Inflammatory macrophage treated with lipopolysaccharide for 1 hour (primary cell): ENCODE data around the gene SEC16B.

Experiments used
- DNase-seq, 2 donors: peaks; one replicate each; pipeline ENCODE4 v3.0.0-alpha.2; 2020 to 2022

Gene SEC16B

DNA sequence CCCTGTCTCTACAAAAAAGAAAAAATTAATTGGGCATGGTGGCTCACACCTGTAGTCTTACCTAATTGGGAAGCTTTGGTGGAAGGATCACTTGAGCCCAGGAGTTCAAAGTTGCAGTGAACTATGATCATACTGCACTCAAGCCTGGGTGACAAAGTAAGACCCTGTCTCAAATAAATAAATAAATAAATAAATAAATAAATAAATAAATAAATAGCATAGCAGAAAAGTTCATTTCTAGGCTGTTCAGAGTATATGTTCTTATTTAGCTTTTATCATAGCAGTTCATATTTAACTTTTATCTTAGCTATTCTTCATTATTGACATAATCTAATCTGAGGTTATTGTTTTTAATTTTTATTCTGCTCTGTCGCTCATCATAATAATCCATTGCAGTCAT is 8.7 kb upstream of the SEC16B start:
- DNase-seq = no peak

DNA sequence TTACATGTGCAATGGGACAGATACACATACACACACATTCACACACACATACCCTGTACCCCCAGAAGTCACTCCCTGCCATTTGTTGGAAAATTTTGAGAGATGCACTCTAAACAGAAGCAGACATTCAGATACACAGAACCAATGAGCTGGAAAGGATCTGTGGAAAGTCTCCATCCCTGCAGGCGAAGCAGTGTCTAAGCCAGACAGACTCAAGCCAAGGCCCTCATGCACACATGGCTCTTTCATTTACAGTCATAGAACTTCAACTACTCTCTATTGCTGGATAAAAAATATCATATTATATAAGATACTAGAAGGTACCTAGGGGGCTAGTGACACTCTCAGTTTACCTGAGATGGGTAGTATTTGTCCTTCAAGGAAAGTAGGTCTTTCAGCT is 7.3 kb upstream of the SEC16B start:
- DNase-seq = no peak

DNA sequence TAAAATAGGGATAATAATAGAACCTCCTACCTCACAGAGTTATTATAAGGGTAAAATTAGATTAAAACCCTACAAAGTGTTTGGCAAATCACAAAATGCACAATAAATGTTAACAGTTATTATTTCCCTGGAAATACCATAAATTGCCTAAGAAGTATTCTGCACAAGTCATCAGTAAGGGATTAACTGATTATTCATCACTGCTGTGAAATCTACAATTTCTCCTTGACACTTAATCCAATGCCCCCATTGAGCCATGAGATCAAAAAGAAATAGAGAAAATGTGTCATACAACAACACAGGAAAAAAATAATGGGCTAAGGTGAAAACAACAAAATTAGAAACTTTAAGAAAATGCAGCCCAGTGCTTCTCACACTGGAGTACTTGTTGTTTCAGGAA is 6.7 kb upstream of the SEC16B start:
- no peak for DNase-seq

DNA sequence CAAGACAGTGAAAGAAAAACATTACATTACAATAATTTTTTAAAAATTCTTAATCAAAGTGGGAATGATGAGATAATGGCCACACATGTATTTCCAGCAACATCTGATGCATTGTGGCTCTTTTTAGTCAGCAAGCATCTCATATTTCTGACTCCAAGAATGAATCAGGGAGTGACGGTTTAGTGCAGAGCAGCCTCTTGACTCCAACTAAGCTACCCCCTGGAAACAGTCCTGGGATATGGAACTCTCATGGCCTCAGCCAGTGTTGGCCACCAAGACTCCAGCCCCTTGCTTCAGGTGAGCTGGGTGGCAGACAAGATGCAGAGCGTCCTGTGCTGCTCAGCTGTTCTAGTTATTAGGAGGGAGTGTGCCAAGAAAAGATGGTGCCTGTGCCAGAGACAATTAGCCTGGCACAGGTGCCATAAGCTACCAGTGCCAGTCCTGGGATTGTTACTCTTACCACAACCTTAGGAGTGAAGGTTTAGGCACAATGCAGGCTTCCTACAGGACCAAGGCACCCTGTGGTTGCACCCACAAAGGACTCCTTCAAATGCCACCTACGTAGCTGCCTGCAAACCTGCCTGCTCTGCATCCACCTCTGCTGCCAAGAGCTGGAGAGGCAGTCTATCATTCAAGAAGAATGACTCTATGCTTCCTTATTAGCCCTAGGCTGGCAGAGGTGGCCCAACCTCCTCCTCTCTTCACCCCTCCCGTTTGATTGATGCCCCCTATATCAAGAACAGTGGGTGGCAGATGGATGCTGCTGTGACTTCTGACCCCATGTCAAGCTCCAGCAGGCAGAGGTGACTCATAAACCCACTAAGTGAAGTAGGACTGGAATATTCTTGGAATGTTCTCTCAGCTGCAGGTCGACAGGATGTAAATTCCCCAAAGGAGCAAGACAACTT is 6.0 kb upstream of the SEC16B start:
- DNase-seq = no peak

DNA sequence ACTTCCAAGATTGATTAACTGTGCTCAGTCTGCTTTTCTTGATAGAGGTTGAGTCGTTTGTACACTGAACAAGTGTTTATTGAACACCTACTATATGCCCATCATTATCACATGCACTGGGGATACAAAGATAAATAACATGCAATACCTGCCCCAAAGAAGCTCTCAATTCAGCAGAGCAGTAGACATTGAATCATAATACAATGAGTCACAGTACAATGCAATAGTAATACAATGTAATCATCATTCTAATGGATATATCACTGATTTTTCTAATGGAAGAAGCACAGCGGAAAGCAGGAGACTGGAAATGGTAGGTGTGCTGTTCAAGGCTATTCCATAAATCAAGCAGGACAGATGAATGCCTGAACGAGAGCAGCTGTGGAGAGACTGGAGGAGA is 3.7 kb upstream of the SEC16B start:
- no peak for DNase-seq

DNA sequence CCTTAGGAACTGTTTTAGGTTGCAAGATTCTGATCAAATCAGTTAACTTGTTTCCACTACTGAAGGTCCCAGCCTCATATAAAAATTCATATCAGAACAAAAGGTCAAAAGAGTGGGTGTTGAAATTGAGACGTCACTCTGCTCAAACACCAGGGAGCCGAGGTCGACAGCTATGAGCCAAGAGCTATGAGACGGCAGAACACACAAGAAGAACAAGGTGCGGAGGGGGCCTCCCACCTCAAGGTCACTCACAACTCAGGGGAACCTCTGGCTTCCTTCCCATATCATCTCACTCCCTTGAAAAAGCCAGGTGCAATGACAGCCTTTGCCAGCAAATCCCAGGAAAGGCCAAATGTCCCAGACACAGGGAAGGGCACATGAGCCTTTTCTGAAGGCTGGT is 749 bp downstream of the SEC16B start:
- no peak for DNase-seq

DNA sequence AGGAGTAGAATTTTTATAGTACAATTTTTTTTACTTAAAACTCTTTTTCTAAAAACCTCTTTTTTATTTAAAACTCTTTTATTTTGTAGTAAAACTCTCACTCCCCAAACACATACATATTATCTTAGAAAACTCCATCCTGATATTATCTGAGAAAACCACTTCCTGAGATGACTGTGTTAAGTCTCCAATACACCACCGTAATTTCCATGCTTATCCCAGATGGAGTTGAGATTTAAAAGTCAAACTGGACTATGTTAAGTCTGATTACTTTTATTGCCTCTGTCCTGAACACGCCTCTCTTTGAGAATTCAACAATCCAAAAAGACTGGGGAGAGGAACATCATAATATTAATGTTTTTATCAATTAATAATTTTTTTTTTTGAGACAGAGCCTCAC is 3.7 kb downstream of the SEC16B start:
- DNase-seq = no peak

DNA sequence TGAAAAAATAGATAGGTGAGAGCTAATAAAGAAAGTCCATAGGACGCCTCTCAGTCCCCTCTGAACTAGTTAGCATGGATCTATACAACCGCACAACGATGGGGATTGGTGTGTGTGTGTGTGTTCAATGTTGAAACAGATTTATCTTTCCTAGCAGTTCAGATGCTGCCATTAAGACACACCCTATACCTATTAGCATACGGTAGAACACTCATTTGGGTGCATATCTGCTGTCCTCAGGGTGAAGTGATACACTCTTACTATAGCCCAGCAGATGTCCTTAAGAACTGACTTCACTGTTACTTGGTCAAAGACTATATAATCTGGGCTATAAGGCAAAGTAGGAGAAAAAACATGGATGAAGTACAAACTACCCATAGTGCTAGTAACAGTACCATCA is 4.6 kb downstream of the SEC16B start:
- DNase-seq = no peak

DNA sequence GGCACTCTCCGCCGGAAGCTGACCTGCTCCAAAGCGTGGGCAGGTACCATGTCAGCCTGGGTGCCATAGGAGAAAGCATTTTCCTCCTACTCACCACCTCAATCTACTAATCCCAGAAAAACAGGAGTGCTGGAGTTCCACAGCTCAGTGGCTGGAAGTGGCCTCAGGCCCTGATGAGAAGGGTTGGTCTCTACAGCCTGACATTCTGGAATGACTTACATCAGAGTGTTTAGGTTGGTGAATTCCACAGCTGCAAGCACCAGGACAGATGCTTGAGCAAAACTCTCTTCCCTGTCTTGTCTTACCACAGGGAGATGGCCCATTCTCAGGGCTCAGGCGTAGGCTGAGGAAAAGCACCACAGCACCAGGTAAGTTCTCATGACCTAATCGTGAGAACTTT is 5.5 kb downstream of the SEC16B start:
- no peak for DNase-seq

DNA sequence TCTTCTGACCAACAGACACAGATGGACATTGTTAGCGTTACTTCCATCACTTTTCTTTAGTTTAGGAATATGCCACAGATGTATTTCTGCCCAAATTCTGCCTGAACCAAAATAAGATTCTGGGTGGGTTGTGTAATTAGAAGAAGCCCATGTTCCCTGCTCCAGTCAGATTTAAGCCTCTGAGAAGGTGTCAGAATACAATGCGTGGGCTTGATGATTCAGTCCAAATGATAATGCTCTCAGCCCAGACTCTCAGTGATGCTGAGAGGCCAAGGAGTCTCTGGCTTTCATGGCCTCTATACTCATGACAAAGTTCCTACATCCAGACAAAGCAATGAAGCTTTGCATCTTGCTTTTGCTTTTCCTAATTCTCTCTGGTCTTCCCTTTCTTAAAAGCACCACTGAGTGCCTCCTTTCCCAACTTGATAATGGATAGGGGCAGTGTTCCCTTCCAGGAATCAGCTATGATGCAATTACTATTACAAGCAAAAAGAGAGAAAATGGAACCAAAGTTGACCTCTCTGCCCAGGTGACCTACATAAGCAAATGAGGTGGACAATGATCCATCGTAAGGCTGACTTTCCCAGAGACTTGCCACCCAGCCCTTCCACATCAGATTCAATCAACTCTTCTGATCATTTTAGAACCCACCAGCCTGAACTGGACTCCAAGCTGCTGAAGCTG is 8.8 kb downstream of the SEC16B start:
- no peak for DNase-seq

DNA sequence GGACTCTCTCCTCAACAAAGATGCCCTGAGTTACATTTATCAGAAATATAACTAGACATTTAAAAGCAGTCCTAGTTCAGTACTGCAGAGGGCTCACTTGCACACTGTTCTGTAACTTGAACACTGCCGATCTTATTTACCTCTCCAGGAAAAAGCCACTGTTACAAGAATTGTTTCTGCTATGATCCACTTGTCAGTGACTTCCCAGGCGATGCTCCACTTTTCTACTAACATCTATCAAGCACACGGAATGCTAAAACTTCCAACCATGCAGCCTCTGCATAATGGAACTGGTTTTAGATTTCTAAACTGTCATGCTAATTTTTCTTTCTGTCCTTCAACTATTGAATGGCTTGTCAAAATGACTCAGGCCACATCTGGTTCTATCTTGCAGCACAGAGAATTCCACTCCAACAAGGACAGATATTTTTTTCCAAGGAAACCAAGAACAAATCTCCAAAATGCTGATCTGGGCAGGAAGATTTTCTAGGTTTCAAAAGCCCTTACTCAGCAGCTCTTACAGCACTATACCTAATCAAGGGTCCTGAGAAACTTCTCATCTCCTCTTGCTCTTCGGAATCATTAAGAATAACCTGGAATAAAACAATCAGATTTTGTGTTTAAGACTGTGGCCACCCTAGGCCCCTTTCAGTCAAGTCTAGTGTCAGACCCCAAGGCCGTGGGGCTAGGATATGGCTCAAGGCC is 9.9 kb downstream of the SEC16B start:
- no peak for DNase-seq

DNA sequence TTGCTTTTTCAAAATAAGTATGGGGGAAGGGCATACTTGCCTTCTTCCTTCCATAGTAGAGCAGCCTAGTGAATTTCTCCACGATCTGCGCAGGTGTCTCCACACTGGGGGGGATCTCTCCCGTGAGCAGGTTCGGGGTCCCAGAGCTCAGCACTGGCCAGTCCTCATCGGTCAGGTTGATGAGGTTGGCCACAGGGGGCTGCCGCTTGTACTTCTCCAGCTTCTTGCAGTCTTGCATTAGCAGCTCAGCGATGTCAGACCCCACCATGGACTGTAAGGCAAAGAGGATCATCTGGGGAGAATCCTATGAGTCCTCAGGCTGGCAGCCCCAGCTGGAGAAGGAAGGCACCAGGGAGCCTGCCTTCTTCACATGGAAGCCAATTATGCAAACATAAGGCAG is 11.8 kb downstream of the SEC16B start:
- no peak for DNase-seq

DNA sequence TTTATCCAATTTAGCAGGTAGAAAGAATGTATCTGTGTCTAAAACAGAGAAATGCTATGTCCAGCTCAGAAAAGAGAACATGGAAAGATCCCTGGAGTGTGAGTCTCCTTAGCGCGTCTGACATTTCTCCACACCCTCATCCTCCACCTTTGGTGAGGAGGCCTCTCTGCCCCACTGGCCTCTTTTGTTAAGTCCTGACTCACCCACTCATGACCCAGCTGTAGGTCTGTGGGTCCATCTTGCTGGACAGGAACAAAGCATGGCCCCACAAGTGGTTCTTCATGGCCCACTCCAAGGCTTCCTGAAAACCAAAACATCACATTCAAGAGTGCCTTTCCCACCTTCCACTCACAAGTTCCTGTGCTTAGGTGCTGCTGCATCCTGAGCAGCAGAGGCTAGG is 15.8 kb downstream of the SEC16B start:
- no peak for DNase-seq

DNA sequence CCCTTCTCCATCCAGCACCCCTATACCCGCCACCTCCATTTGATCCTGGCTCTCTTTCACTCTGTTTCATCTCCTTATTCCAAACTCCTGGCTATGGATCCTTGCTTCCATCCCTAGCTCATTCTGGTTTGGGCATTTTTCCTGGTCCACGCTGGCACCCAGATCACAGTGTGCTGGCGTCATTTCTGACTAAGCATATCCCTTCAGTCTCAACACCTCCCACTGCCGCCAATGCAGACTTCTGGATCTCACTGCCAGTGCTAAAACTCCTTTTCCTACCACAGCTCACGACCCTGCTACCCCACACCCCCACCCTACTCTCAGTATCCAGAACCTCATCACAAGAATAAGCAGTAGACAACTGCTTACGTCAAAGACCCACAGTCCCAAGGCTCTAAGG is 16.3 kb downstream of the SEC16B start:
- no peak for DNase-seq

DNA sequence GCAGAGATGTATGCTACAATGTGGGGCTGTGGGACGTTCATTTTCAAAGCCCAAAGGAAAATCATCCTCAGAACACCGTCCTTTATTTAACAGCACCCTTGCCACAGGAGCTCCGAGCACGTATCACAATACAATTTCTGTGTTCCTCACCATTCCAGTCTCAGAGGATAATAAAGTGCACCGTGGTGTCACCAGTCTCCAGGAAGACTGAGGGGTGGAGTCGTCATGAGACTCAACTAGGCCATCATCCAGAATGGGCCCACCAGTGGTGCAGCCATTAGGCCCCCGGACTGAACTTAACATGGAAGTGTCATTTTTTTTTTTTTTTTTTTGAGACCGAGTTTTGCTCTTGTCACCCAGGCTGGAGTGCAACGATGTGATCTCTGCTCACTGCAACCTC is 17.2 kb downstream of the SEC16B start:
- no peak for DNase-seq

DNA sequence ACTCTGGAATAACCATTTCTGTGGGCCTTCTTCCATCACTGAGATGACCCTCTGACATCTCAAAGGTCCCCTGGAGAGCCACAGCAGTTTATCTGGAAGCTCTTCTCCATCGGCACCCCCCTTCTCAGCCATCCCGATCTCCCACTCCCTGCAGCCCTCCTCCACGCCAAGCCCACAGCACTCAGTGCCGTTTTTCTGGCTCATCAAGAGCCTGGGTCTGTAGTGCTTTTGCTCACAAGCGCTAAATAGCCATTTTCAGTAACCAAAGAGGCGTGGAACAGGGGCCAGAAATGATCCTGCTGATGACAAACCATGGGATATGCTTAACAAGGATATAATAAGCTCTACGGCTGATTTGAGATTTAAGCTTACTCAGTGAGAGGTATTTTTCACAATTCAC is 17.6 kb downstream of the SEC16B start:
- no peak for DNase-seq

DNA sequence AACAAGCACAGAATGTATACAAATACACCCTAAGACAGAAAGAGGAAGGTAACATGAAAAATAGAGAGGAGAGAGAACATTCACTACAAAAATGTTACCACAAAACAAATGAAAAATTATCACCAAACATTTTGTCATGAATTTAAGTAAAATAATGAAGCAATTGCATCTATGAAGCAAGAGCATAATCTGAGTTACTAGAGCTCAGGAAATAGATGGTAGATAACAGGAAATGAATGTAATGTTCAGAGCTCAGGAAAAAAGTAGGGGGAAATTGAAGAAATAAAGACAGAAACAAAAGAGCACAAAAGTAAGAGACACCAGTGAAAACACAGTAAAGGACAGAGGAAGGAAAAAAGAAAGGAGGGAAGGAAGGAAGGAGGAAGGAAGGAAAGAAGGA is 19.4 kb downstream of the SEC16B start:
- DNase-seq = peak in 1 of 2 donors; percentile 14

DNA sequence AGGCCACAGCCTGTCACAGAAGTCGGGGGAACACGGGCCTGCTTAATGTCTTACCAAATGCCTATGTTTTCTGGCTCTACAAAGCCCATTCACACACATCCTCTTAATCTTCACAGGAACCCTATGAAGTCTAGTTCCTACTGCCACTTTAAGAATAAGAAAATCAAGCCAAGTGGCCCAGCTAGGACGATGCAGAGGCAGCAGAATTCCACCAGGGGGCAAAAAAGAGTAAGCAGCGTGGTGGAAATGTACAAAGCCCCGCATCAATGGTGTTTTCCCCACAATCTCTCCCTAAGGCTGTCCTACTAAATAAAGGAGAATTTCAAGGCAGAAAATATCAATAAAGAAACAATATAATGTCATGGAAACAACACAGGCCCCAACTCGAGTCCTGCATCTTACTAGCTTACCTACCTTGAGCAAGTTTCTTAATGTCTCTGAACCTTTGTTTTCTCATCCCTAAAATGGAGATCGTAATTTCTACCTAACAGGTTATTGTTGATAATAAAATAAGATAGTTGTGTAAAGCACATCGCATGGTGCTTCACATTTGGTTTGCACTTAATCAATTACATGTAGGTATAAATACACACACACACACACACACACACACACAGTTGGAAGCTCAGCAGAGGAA is 21.4 kb downstream of the SEC16B start:
- peak; percentile 45 to 84 for DNase-seq

DNA sequence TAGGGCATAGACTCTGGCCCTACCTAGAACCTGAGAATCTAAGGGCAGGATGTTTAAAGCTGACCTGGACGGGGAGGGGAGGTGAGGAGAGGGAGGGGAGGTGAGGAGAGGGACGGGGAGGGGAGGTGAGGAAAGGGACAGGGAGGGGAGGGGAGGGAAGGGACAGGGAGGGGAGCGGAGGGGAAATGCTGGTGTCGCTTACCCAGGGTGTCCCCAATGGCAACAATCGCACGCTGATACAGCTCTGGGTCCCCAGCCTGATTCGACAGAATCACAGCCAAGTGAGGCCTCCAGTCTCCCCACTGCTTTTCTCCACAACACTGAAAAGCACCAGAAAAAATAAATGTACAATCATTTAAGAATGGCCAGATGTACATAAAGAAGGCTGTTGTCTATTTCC is 22.2 kb downstream of the SEC16B start:
- no peak for DNase-seq

DNA sequence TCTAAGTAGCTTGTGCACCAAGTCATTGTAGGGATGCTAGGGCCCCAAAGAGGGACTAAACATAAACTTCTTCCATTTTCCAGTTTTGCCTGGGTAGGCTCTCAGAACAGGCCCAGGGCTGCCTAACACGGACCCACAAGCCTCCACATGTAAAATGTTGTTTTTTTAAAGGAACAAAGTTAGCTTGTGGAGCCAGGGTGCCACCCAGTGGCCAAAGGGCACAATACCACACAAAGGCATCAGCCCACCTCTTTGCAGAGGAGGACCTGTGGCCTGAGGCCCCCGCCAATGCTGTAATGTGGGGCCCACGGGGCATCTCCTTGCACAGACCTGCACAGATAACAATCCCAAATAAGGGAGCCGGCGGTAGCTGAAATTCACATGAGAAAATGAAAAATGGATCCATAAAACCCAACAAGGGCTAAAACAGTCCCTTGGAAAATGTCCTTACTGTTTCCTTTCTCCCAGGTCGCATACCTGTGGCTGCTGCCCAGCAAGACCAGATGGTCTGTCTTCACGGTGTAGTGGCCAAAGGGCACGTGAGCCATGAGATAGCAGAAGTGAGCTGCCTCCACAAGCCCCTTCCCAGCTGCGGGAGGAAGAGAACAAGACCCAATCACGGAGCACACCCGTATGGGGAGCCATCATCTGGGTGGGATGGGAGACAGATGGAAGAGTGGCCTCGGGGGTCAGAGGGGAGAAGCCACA is 23.8 kb downstream of the SEC16B start:
- DNase-seq = peak; percentile 37 to 67

DNA sequence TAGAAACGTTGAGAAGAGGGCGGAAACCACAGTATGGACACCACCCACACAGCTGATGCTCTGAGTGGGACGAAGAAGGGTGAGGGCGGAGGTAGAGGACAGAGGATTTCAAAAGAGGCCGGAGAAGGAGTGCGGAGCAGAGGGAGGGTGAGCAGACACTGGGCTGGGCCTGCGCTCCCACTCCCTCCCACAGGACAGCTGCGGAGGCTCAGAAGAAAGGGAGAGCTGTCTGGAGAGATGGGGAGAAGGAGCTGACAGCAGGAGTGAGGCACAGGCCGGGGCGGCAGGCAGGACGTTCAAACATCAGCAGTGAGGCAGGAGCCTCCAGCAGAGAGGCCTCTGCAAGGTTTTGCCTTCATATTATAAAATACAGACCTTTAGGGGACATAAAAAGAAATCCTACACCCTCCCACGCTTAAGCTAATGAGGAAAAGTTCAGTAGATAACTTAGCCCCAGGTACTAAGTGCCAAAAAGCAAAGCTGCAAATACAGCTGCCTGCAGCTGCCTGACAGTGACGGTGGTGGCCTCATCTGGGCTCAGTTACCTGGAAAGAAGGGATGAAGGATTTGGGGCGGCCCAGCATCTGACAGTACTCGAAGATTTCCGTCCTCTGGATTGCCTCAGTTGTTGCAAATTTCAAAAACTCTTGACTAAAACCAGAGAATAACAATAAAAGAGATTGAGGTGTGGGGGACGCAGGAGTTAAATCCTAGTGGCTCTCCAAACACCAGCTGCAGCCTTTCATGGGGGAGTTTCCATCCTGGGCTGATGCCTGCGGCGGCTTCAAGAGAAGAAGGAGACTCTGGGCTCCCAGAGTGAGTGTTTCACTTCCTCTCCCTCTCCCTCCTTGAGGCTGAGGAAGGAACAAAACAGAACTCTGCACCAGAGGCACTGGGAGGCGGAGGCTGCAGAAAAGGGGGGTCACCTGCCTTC is 25.6 kb downstream of the SEC16B start:
- no peak for DNase-seq

DNA sequence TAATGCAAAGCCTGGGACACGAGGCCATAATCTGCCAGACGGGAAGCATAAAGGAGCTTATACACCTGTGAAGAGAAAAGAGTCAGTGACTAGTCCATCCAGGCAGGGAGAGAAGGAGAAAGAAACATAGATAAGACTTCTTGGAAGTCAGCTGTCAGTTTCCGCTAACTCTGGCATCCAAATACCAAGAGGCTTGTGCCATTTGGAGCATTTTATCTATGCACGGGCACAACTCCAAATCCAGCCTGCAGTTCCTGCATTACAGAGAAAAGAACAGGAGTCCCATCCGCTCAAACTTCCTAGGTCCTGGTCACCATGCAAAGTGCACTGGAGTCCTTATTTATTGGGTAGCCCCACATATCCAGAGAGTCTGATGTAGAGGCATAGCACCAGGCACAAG is 27.9 kb downstream of the SEC16B start:
- no peak for DNase-seq
